Measurements from ENCODE around the gene PDLIM5.

PDLIM5 gene

DNA sequence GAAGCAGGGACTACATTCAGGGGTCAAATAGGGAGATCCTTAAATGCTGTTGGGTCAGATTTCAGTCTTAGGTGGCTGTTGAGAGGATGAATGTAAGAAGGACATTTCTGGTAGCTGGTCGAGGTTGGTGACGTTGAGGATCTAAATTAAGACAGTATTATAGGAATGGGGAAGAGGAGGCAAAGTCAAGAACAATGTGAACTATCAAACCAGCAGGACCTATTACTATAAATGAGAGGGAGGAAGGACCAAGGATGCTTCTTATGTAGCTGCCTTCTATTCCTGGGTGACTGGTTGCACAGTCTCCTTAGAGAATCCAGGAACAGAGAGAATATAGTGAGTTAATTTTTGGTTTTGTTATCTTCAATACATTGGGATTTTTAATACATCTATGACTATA lies 187.6 kb downstream of the PDLIM5 start:
- Histone ChIP-seq H3K36me3 (ENCODE audit: control insufficient read depth, low read length) (no peaks in the 10 kb centered on the region), H3K4me3 (ENCODE audit: low read length) (no peak overlapping the region), H3K9me3 (ENCODE audit: control insufficient read depth, insufficient read depth, low read length) (no peaks in the 10 kb centered on the region), H3K79me2 (ENCODE audit: control insufficient read depth, low read length) (no peaks in the 10 kb centered on the region), H3K9me2 (replicated peaks; ENCODE audit: control insufficient read depth, low read length) (no peaks in the 10 kb centered on the region), H4K20me1 (ENCODE audit: control insufficient read depth, insufficient read depth, low read depth, low read length) (no peaks in the 10 kb centered on the region), H3K27me3 (ENCODE audit: control insufficient read depth, low read length) (no peaks in the 10 kb centered on the region), H3K4me1 (ENCODE audit: control insufficient read depth, low read length) (no peaks in the 10 kb centered on the region), H3F3A (ENCODE audit: control insufficient read depth, insufficient read depth) (no peaks in the 10 kb centered on the region), H3K4me2 (ENCODE audit: low read length) (no peak overlapping the region), H3K27ac (ENCODE audit: low read depth, low read length) (no peak overlapping the region)
- TF ChIP-seq EZH2phosphoT487 (IDR thresholded peaks at IDR 0.05; ENCODE audit: borderline replicate concordance, low read length): no peak
- no peak for TF ChIP-seq CTCF (IDR thresholded peaks at IDR 0.05; ENCODE audit: low read depth, low read length, poor library complexity, severe bottlenecking)

- Histone ChIP-seq H3K27ac (ENCODE audit: low read depth, low read length) (no peak overlapping the region), H3K79me2 (ENCODE audit: control insufficient read depth, low read length) (no peaks in the 10 kb centered on the region), H3K4me2 (ENCODE audit: low read length) (no peak overlapping the region), H3K27me3 (ENCODE audit: control insufficient read depth, low read length) (no peaks in the 10 kb centered on the region), H3K4me1 (ENCODE audit: control insufficient read depth, low read length) (no peaks in the 10 kb centered on the region), H4K20me1 (ENCODE audit: control insufficient read depth, insufficient read depth, low read depth, low read length) (no peaks in the 10 kb centered on the region), H3F3A (ENCODE audit: control insufficient read depth, insufficient read depth) (no peaks in the 10 kb centered on the region), H3K36me3 (ENCODE audit: control insufficient read depth, low read length) (no peaks in the 10 kb centered on the region), H3K4me3 (ENCODE audit: low read length) (no peak overlapping the region), H3K9me3 (ENCODE audit: control insufficient read depth, insufficient read depth, low read length) (no peaks in the 10 kb centered on the region), H3K9me2 (replicated peaks; ENCODE audit: control insufficient read depth, low read length) (no peaks in the 10 kb centered on the region)
- TF ChIP-seq EZH2phosphoT487 (IDR thresholded peaks at IDR 0.05; ENCODE audit: borderline replicate concordance, low read length) (no peak), CTCF (IDR thresholded peaks at IDR 0.05; ENCODE audit: low read depth, low read length, poor library complexity, severe bottlenecking) (no peak)
Measured at GRCh38 chr4:94640151-94640550, 188.4 kb downstream of the PDLIM5 start.

- no peaks in the 10 kb centered on the region for H4K20me1 ChIP-seq (ENCODE audit: control insufficient read depth, insufficient read depth, low read depth, low read length)
- TF ChIP-seq EZH2phosphoT487 (IDR thresholded peaks at IDR 0.05; ENCODE audit: borderline replicate concordance, low read length): no peak
- TF ChIP-seq CTCF (IDR thresholded peaks at IDR 0.05; ENCODE audit: low read depth, low read length, poor library complexity, severe bottlenecking): no peak
- H3K27me3 ChIP-seq (ENCODE audit: control insufficient read depth, low read length): no peaks in the 10 kb centered on the region
- no peaks in the 10 kb centered on the region for H3K9me3 ChIP-seq (ENCODE audit: control insufficient read depth, insufficient read depth, low read length)
- H3F3A ChIP-seq (ENCODE audit: control insufficient read depth, insufficient read depth): no peaks in the 10 kb centered on the region
- H3K27ac ChIP-seq (ENCODE audit: low read depth, low read length): no peak overlapping the region
- no peaks in the 10 kb centered on the region for H3K4me1 ChIP-seq (ENCODE audit: control insufficient read depth, low read length)
- no peaks in the 10 kb centered on the region for H3K36me3 ChIP-seq (ENCODE audit: control insufficient read depth, low read length)
- H3K4me3 ChIP-seq (ENCODE audit: low read length): no peak overlapping the region
- H3K9me2 ChIP-seq (replicated peaks; ENCODE audit: control insufficient read depth, low read length): no peaks in the 10 kb centered on the region
- no peaks in the 10 kb centered on the region for H3K79me2 ChIP-seq (ENCODE audit: control insufficient read depth, low read length)
- H3K4me2 ChIP-seq (ENCODE audit: low read length): no peak overlapping the region
Measured at GRCh38 chr4:94641702-94642560, 190.2 kb downstream of the PDLIM5 start.
